Head of caudate nucleus (tissue), 42 donors: ENCODE data around the gene SYT7.

Source experiments
- DNase-seq, 42 donors: peaks; one replicate each; pipeline versions ENCODE4 v3.0.0 to v3.0.0-alpha.2; 2020 to 2021; ENCODE audit warnings: mixed read lengths in 7 of 42
- intact Hi-C: fragments of 100-400 bp; cut with DNase I; formaldehyde crosslinking; loops from one replicate; pipeline ENCODE4 v1.15.0; 2022

Gene SYT7

GRCh38 chr11:61587951-61588727 is 7.3 kb upstream of the SYT7 start:
- DNase-seq: peak in 39 of 42 donors; percentile 23 to 83 (median 62)
- intact Hi-C loops: no loop called here

DNA sequence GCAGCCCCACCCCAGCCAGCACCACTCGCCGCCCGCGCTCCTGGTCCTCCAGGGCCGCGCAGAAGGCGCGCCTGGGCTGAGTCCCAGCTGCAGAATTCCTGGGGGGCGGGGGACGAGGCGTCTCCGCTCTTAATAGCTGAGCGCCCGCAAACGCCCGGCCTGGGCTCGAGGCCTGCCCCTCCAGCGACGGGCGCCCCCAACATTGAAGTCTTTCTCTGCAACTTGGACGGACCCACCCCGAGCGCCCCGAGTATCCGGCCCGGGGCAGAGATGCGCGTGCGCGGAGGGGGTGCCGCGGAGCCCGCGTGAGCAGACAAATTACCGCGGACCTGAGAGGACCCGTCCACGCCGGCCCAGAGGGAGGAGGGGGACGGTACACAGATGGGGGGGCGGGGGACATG is 6.7 kb upstream of the SYT7 start:
- DNase-seq: peak in 18 of 42 donors; percentile 29 to 68 (median 55)
- intact Hi-C loops: no loop called here

DNA sequence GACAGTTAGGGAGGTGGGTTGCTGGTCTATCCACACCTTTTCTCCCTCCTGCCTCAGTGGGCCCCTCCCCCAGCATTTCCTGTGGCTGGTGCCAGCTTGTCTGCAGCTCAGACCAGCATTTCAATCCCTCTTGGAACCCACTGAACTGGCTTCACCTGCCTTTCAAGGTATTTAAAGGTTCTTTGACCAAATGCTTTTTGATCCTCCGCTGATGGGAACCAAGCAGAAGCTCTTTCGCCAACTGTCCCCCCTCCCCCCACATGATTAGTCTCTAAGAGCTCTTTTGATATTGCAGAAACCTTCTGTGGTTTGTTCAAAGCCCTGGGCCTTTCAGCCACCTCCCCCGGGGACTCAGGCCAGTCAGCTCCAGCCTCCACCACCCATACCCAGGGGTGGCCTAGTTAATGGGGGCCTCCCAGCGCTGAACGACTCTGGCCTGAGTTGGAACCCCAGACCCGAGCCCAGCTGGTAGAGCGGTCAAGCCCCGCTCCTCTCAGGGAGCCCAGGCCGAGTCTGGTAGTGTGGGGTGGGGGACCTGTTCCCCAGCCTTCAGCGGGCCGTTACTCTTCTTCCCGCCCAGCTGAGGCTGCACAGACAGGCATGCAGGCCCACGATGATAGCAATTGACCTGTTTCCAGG is 6.0 kb upstream of the SYT7 start:
- DNase-seq: no peak
- intact Hi-C loops: no loop called here

- DNase-seq: no peak
- intact Hi-C loops: no loop called here
These were observed 4.2 kb upstream of the SYT7 start for GRCh38 chr11:61585115-61585514.

GRCh38 chr11:61581931-61582330 is 1.1 kb upstream of the SYT7 start:
- DNase-seq: no peak
- intact Hi-C loops: no loop called here

GRCh38 chr11:61580271-61580888 is 496 bp downstream of the SYT7 start:
- intact Hi-C loops: no loop called here
- DNase-seq: no peak

GRCh38 chr11:61579676-61580270 is 1.1 kb downstream of the SYT7 start:
- intact Hi-C loops: no loop called here
- DNase-seq: peak in 6 of 42 donors; percentile 23 to 47 (median 40)

GRCh38 chr11:61578819-61579675 is 1.8 kb downstream of the SYT7 start:
- DNase-seq: no peak
- intact Hi-C loops: no loop called here

- intact Hi-C loops: no loop called here
These were observed 3.3 kb downstream of the SYT7 start for GRCh38 chr11:61577383-61578118.

GRCh38 chr11:61575886-61576861 is 4.7 kb downstream of the SYT7 start:
- intact Hi-C loops: no loop called here
- no peak for DNase-seq

More at GRCh38 chr11:61577383-61578118, 3.3 kb downstream of the SYT7 start:
- no peak for DNase-seq

DNA sequence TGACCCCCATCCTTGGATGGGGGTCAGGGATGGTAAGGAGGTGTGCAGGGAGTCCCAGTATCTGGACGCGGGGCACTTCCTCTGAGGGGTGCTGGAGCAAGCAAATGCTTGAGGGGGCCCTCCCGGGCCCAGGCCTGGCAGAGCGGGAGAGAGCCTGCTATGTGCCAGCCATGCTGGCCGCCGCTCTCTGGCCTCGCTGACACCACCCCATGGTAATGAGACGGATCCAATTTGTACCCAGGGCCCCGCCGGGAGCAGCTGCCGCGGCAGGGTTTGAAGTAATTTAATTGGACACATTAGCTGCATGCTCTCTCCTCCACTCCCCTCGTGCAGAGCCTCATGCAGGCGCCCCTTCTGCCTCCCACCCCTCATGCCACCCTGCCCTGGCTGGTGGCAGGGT is 6.3 kb downstream of the SYT7 start:
- intact Hi-C loops: no loop called here
- DNase-seq: no peak

- no peak for DNase-seq
- intact Hi-C loops: no loop called here
These were observed 8.0 kb downstream of the SYT7 start for GRCh38 chr11:61572913-61573312.

DNA sequence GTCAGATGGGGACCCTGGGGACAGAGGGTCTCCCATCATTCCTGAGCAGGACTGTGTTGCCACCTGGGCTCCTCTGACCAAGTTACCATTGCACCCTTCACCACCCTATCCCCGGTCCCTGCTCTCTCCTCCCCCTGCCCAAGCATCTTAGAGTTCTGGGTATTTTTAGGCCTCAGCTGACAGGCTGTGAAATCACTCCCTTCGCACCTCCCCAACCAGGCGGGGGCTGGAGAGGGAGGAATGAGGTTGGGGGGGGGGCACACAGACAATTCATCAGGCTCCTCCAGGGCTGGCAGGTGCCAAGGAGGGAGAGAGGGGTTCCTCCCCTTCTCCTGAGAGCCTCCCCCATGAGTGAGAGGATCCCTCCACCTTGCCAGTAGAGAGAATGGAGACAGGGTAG is 9.0 kb downstream of the SYT7 start:
- intact Hi-C loops: no loop called here
- peak in 41 of 42 donors; percentile 52 to 91 (median 74) for DNase-seq

DNA sequence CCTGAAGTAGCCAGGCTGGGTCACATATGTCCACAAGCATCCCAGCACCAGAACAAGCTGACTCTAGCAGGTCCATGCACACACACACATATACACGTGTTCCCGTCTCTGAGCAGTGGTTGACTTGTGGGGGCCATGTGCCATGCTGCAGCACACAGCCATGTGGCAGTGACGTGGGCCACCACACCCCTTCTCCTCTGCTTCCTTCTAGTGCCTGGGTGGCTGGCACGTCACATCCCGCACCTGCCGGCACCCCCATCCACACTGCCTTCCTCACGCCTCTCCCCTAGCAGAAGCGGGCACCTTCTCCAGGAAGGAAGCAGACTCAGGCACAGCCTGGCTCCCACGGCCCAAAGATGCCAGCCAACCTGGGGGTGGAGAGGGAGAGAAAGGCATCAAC is 9.5 kb downstream of the SYT7 start:
- DNase-seq: peak; percentile 64 to 96 (median 85)
- intact Hi-C loops: no loop called here

DNA sequence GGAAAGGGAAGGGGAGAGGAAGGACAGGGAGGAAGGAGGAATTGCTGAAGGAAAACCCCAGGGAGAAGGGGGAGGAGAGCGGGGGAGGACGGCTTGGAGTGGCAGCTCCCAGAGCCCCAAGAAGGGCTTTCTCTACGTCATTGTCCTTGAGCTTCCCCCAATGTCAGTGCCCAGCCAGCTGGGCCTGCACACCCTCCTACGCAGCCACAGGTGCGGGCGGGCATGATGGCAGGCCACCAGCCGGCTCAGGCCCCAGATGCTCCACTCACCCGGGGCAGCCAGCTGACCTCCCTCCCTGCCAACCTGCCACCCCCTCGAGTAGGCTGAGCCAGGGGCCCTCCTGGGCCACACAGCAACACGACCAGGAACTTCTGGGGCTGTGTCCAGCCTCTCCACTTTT is 11.2 kb downstream of the SYT7 start:
- no peak for DNase-seq
- intact Hi-C loops: no loop called here

- no peak for DNase-seq
- intact Hi-C loops: no loop called here
These were observed 11.9 kb downstream of the SYT7 start for GRCh38 chr11:61569018-61569417.
